HepG2 (cell line): ENCODE measurements around the gene NRL. TPM values are rescaled to one million over a fixed set of nuclear protein-coding genes. Genes with fewer than 3 reads are reported as not detected.

Source experiments
- ARID5B ChIP-seq: IDR thresholded peaks from 2 replicates; pipeline ENCODE4 v1.4.0; 2020; ENCODE audit warnings: mild to moderate bottlenecking, missing genetic modification reagents
- CTCF ChIP-seq: sonication (generic); formaldehyde crosslinking; IDR thresholded peaks from 2 replicates; pipeline ENCODE4 v1.5.0; 2020; ENCODE audit warnings: mild to moderate bottlenecking, missing genetic modification reagents, moderate library complexity
- FOXA3 ChIP-seq: IDR thresholded peaks from 2 replicates; pipeline ENCODE4 v1.6.1; 2016; ENCODE audit warnings: missing genetic modification reagents, missing compliant biosample characterization
- HNRNPL ChIP-seq: fragments of 200-400 bp; formaldehyde crosslinking; IDR thresholded peaks from 2 replicates; pipeline ENCODE4 v1.6.1; 2017; ENCODE audit warnings: mild to moderate bottlenecking, low read depth, low read length
- IRF2 ChIP-seq: IDR thresholded peaks from 2 replicates; pipeline ENCODE4 v1.6.1; 2018; ENCODE audit warnings: missing genetic modification reagents, missing compliant biosample characterization
- MIER2 ChIP-seq: IDR thresholded peaks from 2 replicates; pipeline ENCODE4 v1.6.1; 2016; ENCODE audit warnings: missing biosample characterization, missing genetic modification reagents
- MXD1 ChIP-seq: sonication (generic); formaldehyde crosslinking; IDR thresholded peaks from 2 replicates; pipeline ENCODE4 v1.4.0; 2020; ENCODE audit warnings: mild to moderate bottlenecking, missing genetic modification reagents
- SIN3A ChIP-seq: IDR thresholded peaks from 2 replicates; pipeline ENCODE4 v1.6.1; 2011; ENCODE audit warnings: low read depth, mild to moderate bottlenecking, control low read depth, low read length, borderline replicate concordance
- SIN3B ChIP-seq: fragments of 150-350 bp; IDR thresholded peaks from 2 replicates; pipeline ENCODE4 v1.6.1; 2014; ENCODE audit warnings: low read length
- SNAPC5 ChIP-seq: sonication (generic); formaldehyde crosslinking; IDR thresholded peaks from 2 replicates; pipeline ENCODE4 v1.8.1; 2023; ENCODE audit warnings: mild to moderate bottlenecking, missing genetic modification reagents, borderline replicate concordance
- SOX13 ChIP-seq, 3 experiments: fragments of 450-650 bp in 1 of 3; sonication (generic) in 1 of 3; formaldehyde crosslinking in 1 of 3; IDR thresholded peaks in 2 of 3; conservative IDR thresholded peaks in 1 of 3; 2 replicates each; pipeline versions ENCODE4 v1.5.0 to v1.6.1; 2016 to 2020; ENCODE audit warnings: antibody characterized with exemption in 1 of 3, mild to moderate bottlenecking in 1 of 3, missing compliant biosample characterization in 1 of 3, missing genetic modification reagents in 1 of 3, moderate library complexity in 1 of 3
- TRIM24 ChIP-seq: sonication (generic); formaldehyde crosslinking; IDR thresholded peaks from 2 replicates; pipeline ENCODE4 v1.8.0; 2022; ENCODE audit warnings: mild to moderate bottlenecking, missing genetic modification reagents
- WIZ ChIP-seq: sonication (generic); formaldehyde crosslinking; IDR thresholded peaks from 2 replicates; pipeline ENCODE4 v1.5.1; 2020; ENCODE audit warnings: mild to moderate bottlenecking, missing genetic modification reagents
- ZBTB8A ChIP-seq: sonication (generic); formaldehyde crosslinking; IDR thresholded peaks from 2 replicates; pipeline ENCODE4 v1.4.0; 2020; ENCODE audit warnings: mild to moderate bottlenecking, low read depth, missing genetic modification reagents, borderline replicate concordance
- ZFP62 ChIP-seq: sonication (generic); formaldehyde crosslinking; IDR thresholded peaks from 2 replicates; pipeline ENCODE4 v1.4.0; 2020; ENCODE audit warnings: missing genetic modification reagents
- ZIK1 ChIP-seq: sonication (generic); formaldehyde crosslinking; IDR thresholded peaks from 2 replicates; pipeline ENCODE4 v1.5.0; 2020; ENCODE audit warnings: mild to moderate bottlenecking, low read depth, missing genetic modification reagents, borderline replicate concordance
- ZNF124 ChIP-seq: sonication (generic); formaldehyde crosslinking; IDR thresholded peaks from 2 replicates; pipeline ENCODE4 v1.4.0; 2020; ENCODE audit warnings: missing genetic modification reagents
- ZNF574 ChIP-seq: sonication (generic); formaldehyde crosslinking; IDR thresholded peaks from 2 replicates; pipeline ENCODE4 v1.4.0; 2020; ENCODE audit warnings: missing genetic modification reagents
- ZNF891 ChIP-seq: sonication (generic); formaldehyde crosslinking; IDR thresholded peaks from 2 replicates; pipeline ENCODE4 v1.5.0; 2020; ENCODE audit warnings: mild to moderate bottlenecking, missing genetic modification reagents
- ZSCAN12 ChIP-seq: sonication (generic); formaldehyde crosslinking; IDR thresholded peaks from 2 replicates; pipeline ENCODE4 v1.9.0; 2021; ENCODE audit warnings: mild to moderate bottlenecking, missing genetic modification reagents
- polyA plus RNA-seq, 8 experiments: library from polyadenylated mRNA; depleted of rRNA in 3 of 8; stranded (reverse) in 7 of 8; unstranded in 1 of 8; fragments of >200 nt; fragmentation: Illumina TruSeq in 4 of 8; extraction: Trizol in 4 of 8; gene quantifications; 2 replicates each; pipeline versions ENCODE4 v1.2.1 to v1.2.3, GENCODE V29; 2011 to 2016; ENCODE audit warnings: low read depth in 4 of 8, missing spikeins in 1 of 8, mixed read lengths in 1 of 8; ENCODE audit not compliant: insufficient read depth in 1 of 8
- total RNA-seq, 5 experiments: library from RNA; depleted of rRNA; stranded (reverse); fragments of >200 nt; fragmentation: Illumina TruSeq; extraction: Trizol; gene quantifications; 2 replicates each; pipeline ENCODE4 v1.2.3, GENCODE V29; 2016; ENCODE audit warnings: low read depth in 1 of 5

Gene NRL
- total and polyA plus RNA-seq, 2 of the 13 experiments (the other 11 are each of a cell fraction or from before 2014, with no cell fraction given): 2.5 to 4.7 TPM

GRCh38 chr14:24052656-24053547 is 61.8 kb downstream of the NRL start (continued):
- TF ChIP-seq SOX13 (IDR thresholded peaks at IDR 0.05) (no peak), SOX13 (CRISPR knock-in tag; conservative IDR thresholded peaks at IDR 0.05 in 1 of 2, IDR thresholded peaks at IDR 0.05 in 1 of 2) (no peak), FOXA3 (CRISPR knock-in tag) (no peak), CTCF (CRISPR knock-in tag) (0 out of 2 replicates have a peak, but pooled peaks have one; percentile 2), ZIK1 (CRISPR knock-in tag) (no peak), WIZ (CRISPR knock-in tag) (no peak; the same call in 1 of the 2 replicates), ZSCAN12 (no peak), IRF2 (CRISPR knock-in tag) (no peak), ZNF891 (CRISPR knock-in tag) (no peak), ZBTB8A (no peak), TRIM24 (CRISPR knock-in tag) (0 out of 2 replicates have a peak, but pooled peaks have one; percentile 48), SIN3A (no peak), HNRNPL (peak; percentile 86), ZFP62 (CRISPR knock-in tag) (no peak), SNAPC5 (CRISPR knock-in tag) (no peak), SIN3B (no peak), MXD1 (CRISPR knock-in tag) (no peak), ARID5B (CRISPR knock-in tag) (no peak), MIER2 (CRISPR knock-in tag) (no peak), ZNF124 (CRISPR knock-in tag) (no peak), ZNF574 (CRISPR knock-in tag) (no peak)
